A673 (cell line): Measurements from ENCODE around the gene GTPBP2. TPM values are rescaled to one million over a fixed set of nuclear protein-coding genes. Genes with fewer than 3 reads are reported as not detected.

Experiments used
- BruUV-seq: library from RNA; stranded (reverse); fragments of 400-500 nt; replicated peaks from 2 replicates; lab custom pipeline; 2021; lab: Mats Ljungman, UMichigan
- CTCF ChIA-PET: fragments of 300-600 bp; sonication (Branson Sonifier 250); formaldehyde crosslinking; loops from one replicate; lab custom pipeline; 2022; ENCODE audit warnings: antibody characterized with exemption; lab: Charles Lee
- POLR2A ChIA-PET: fragments of 300-600 bp; sonication (Branson Sonifier 250); formaldehyde crosslinking; loops from one replicate; lab custom pipeline; 2022; ENCODE audit warnings: antibody characterized with exemption; ENCODE audit not compliant: low non-redundant PET; lab: Charles Lee
- DNase-seq: peaks from one replicate; pipeline ENCODE4 v3.0.0-alpha.2; 2015; ENCODE audit warnings: low spot score
- H3K27ac ChIP-seq: fragments of 200-600 bp; sonication (generic); 2 replicates; pipeline ENCODE4 v1.5.1; 2016; ENCODE audit warnings: mixed run types, low read depth, mild to moderate bottlenecking, mixed read lengths, antibody characterized with exemption, low read length; ENCODE audit not compliant: poor library complexity, severe bottlenecking
- H3K27me3 ChIP-seq: fragments of 200-600 bp; sonication (generic); replicated peaks from 2 replicates; pipeline ENCODE4 v1.6.1; 2017; ENCODE audit warnings: mixed run types, low read depth, mild to moderate bottlenecking, mixed read lengths, antibody characterized with exemption, low read length; ENCODE audit not compliant: insufficient read depth, poor library complexity
- H3K36me3 ChIP-seq: fragments of 200-600 bp; sonication (generic); 2 replicates; pipeline ENCODE4 v1.6.1; 2016; ENCODE audit warnings: mixed run types, mild to moderate bottlenecking, mixed read lengths, antibody characterized with exemption, low read length; ENCODE audit not compliant: insufficient read depth, poor library complexity, severe bottlenecking
- H3K4me1 ChIP-seq: fragments of 200-600 bp; sonication (generic); 2 replicates; pipeline ENCODE4 v1.6.1; 2017; ENCODE audit warnings: mixed run types, mild to moderate bottlenecking, mixed read lengths, antibody characterized with exemption, low read length; ENCODE audit not compliant: insufficient read depth, poor library complexity, severe bottlenecking
- H3K4me3 ChIP-seq: fragments of 200-600 bp; sonication (generic); 2 replicates; pipeline ENCODE4 v1.5.1; 2016; ENCODE audit warnings: low read depth, mixed run types, mild to moderate bottlenecking, mixed read lengths, low read length; ENCODE audit not compliant: poor library complexity, severe bottlenecking
- H3K9me3 ChIP-seq: fragments of 200-600 bp; sonication (generic); 2 replicates; pipeline ENCODE4 v1.6.1; 2016; ENCODE audit warnings: mixed run types, low read depth, mild to moderate bottlenecking, mixed read lengths, antibody characterized with exemption, low read length; ENCODE audit not compliant: poor library complexity, severe bottlenecking
- CTCF ChIP-seq: fragments of 300-800, 200-600 bp; sonication (generic); conservative IDR thresholded peaks from 2 replicates; pipeline ENCODE4 v1.5.1; 2017; ENCODE audit warnings: low read depth, mild to moderate bottlenecking, antibody characterized with exemption, low read length, moderate library complexity, mixed read lengths
- EZH2 ChIP-seq: fragments of 200-600 bp; sonication (generic); IDR thresholded peaks from 2 replicates; pipeline ENCODE4 v1.6.1; 2017; ENCODE audit warnings: borderline replicate concordance, low read depth, mild to moderate bottlenecking, mixed read lengths, antibody characterized with exemption, low read length; ENCODE audit not compliant: poor library complexity, severe bottlenecking
- intact Hi-C: fragments of 100-400 bp; cut with micrococcal nuclease; formaldehyde crosslinking; loops from one replicate; pipeline ENCODE4 v1.10.0; 2022; ENCODE audit not compliant: unreplicated experiment
- total RNA-seq: library from RNA; stranded (reverse); gene quantifications from 2 replicates; pipeline ENCODE4 v1.2.3, GENCODE V29; 2021

GTPBP2 gene
- total RNA-seq, 1 experiment from 2014 or later, result 59.4 TPM

GRCh38 chr6:43621078-43621835 lies 7.8 kb downstream of the GTPBP2 start:
- no peak for TF ChIP-seq EZH2
- TF ChIP-seq CTCF, result no peak
- no peak overlapping the region for H3K4me3 ChIP-seq
- ChIA-PET POLR2A (no interaction called here), CTCF (no interaction called here)
- H3K4me1 ChIP-seq, result no peaks in the 10 kb centered on the region
- no TSS peak for BruUV-seq
- H3K36me3 ChIP-seq, result peaks cover 65% of the 10 kb centered on the region
- intact Hi-C loops, result no loop called here
- H3K27ac ChIP-seq, result no peak overlapping the region
- H3K27me3 ChIP-seq, result no peaks in the 10 kb centered on the region
- no peaks in the 10 kb centered on the region for H3K9me3 ChIP-seq
- no peak for DNase-seq

GRCh38 chr6:43616725-43617472 lies 12.2 kb downstream of the GTPBP2 start:
- no peaks in the 10 kb centered on the region for H3K4me1 ChIP-seq
- no peak for DNase-seq
- H3K27me3 ChIP-seq, result no peaks in the 10 kb centered on the region
- no TSS peak for BruUV-seq
- H3K4me3 ChIP-seq, result no peak overlapping the region
- intact Hi-C loops, result no loop called here
- H3K27ac ChIP-seq, result no peak overlapping the region
- ChIA-PET POLR2A (interaction anchor here (0.6 kb wide), 1 partner anchor 23 kb away, joined by 5 read pairs; no protein-coding TSS in a partner anchor), CTCF (no interaction called here)
- TF ChIP-seq CTCF, result no peak
- no peak for TF ChIP-seq EZH2
- no peaks in the 10 kb centered on the region for H3K9me3 ChIP-seq
- H3K36me3 ChIP-seq, result peaks cover 47% of the 10 kb centered on the region

- H3K27ac ChIP-seq, result no peak overlapping the region
- ChIA-PET CTCF (no interaction called here), POLR2A (no interaction called here)
- no peak for DNase-seq
- intact Hi-C loops, result no loop called here
- TF ChIP-seq CTCF, result no peak
- TF ChIP-seq EZH2, result no peak
- H3K9me3 ChIP-seq, result no peaks in the 10 kb centered on the region
- BruUV-seq, result no TSS peak
- no peaks in the 10 kb centered on the region for H3K4me1 ChIP-seq
- no peak overlapping the region for H3K4me3 ChIP-seq
- H3K27me3 ChIP-seq, result no peaks in the 10 kb centered on the region
- peaks cover 42% of the 10 kb centered on the region for H3K36me3 ChIP-seq
Observed at GRCh38 chr6:43614396-43614730, 14.7 kb downstream of the GTPBP2 start.
